H9 (cell line): ENCODE measurements around the gene TNC. TPM values are rescaled to one million over a fixed set of nuclear protein-coding genes. Genes with fewer than 3 reads are reported as not detected.

Experiments
- DNase-seq: peaks from one replicate; pipeline ENCODE4 v3.0.0-alpha.2; 2017
- H2AFZ ChIP-seq: one replicate; pipeline ENCODE4 v1.6.1; 2013; ENCODE audit warnings: mild to moderate bottlenecking, low read length, control low read depth, moderate library complexity
- H2AK5ac ChIP-seq: 2 replicates; pipeline ENCODE4 v1.6.1; 2013; ENCODE audit warnings: low read length, control low read depth, mixed read lengths; ENCODE audit not compliant: insufficient read length
- H2BK120ac ChIP-seq: one replicate; pipeline ENCODE4 v1.6.1; 2013; ENCODE audit warnings: low read depth, mild to moderate bottlenecking, low read length, control low read depth, inconsistent platforms; ENCODE audit not compliant: poor library complexity, severe bottlenecking
- H2BK12ac ChIP-seq: 2 replicates; pipeline ENCODE4 v1.6.1; 2013; ENCODE audit warnings: low read length, control low read depth, mixed read lengths, low read depth; ENCODE audit not compliant: insufficient read length
- H2BK15ac ChIP-seq: 2 replicates; pipeline ENCODE4 v1.6.1; 2013; ENCODE audit warnings: low read depth, low read length, control low read depth
- H2BK20ac ChIP-seq: one replicate; pipeline ENCODE4 v1.6.1; 2013; ENCODE audit warnings: low read depth, mild to moderate bottlenecking, low read length, control low read depth, inconsistent platforms; ENCODE audit not compliant: poor library complexity, severe bottlenecking
- H2BK5ac ChIP-seq: 2 replicates; pipeline ENCODE4 v1.6.1; 2013; ENCODE audit warnings: low read length, control low read depth, mixed read lengths; ENCODE audit not compliant: insufficient read length
- H3K14ac ChIP-seq: 2 replicates; pipeline ENCODE4 v1.6.1; 2013; ENCODE audit warnings: low read length, control low read depth; ENCODE audit not compliant: insufficient read depth
- H3K18ac ChIP-seq: 2 replicates; pipeline ENCODE4 v1.6.1; 2013; ENCODE audit warnings: low read depth, mild to moderate bottlenecking, mixed read lengths, low read length, control low read depth; ENCODE audit not compliant: insufficient read length
- H3K23ac ChIP-seq: 2 replicates; pipeline ENCODE4 v1.6.1; 2013; ENCODE audit warnings: low read length, control low read depth, mixed read lengths, low read depth; ENCODE audit not compliant: insufficient read length
- H3K23me2 ChIP-seq: 2 replicates; pipeline ENCODE4 v1.6.1; 2013; ENCODE audit warnings: low read depth, mild to moderate bottlenecking, mixed read lengths, low read length, control low read depth; ENCODE audit not compliant: insufficient read length, poor library complexity, severe bottlenecking
- H3K27ac ChIP-seq: 2 replicates; pipeline ENCODE4 v1.5.1; 2013; ENCODE audit warnings: low read length, control low read depth, mixed read lengths, low read depth; ENCODE audit not compliant: insufficient read length
- H3K27me3 ChIP-seq: 2 replicates; pipeline ENCODE4 v1.6.1; 2013; ENCODE audit warnings: low read length, control low read depth, inconsistent platforms; ENCODE audit not compliant: insufficient read depth
- H3K4ac ChIP-seq: 2 replicates; pipeline ENCODE4 v1.6.1; 2013; ENCODE audit warnings: low read depth, mild to moderate bottlenecking, control low read depth, inconsistent platforms, low read length, moderate library complexity
- H3K4me1 ChIP-seq: 2 replicates; pipeline ENCODE4 v1.6.1; 2013; ENCODE audit warnings: low read length, control low read depth, inconsistent platforms; ENCODE audit not compliant: insufficient read depth
- H3K4me2 ChIP-seq: 2 replicates; pipeline ENCODE4 v1.6.1; 2013; ENCODE audit warnings: low read length, control low read depth, mixed read lengths; ENCODE audit not compliant: insufficient read length, insufficient read depth
- H3K56ac ChIP-seq: 2 replicates; pipeline ENCODE4 v1.6.1; 2013; ENCODE audit warnings: low read depth, mild to moderate bottlenecking, mixed read lengths, low read length, control low read depth; ENCODE audit not compliant: insufficient read length
- H3K79me1 ChIP-seq: 2 replicates; pipeline ENCODE4 v1.6.1; 2013; ENCODE audit warnings: low read depth, mild to moderate bottlenecking, moderate library complexity, low read length, control low read depth, inconsistent platforms; ENCODE audit not compliant: insufficient read depth, poor library complexity, severe bottlenecking
- H3K79me2 ChIP-seq: 2 replicates; pipeline ENCODE4 v1.6.1; 2013; ENCODE audit warnings: low read length, control low read depth, inconsistent platforms; ENCODE audit not compliant: insufficient read depth
- H3K9ac ChIP-seq: 2 replicates; pipeline ENCODE4 v1.6.1; 2013; ENCODE audit warnings: low read length, control low read depth, mixed read lengths; ENCODE audit not compliant: insufficient read length; ENCODE audit errors: extremely low read depth
- H3K9me3 ChIP-seq: one replicate; pipeline ENCODE4 v1.6.1; 2013; ENCODE audit warnings: low read depth, low read length, inconsistent platforms; ENCODE audit not compliant: control insufficient read depth
- H3T11ph ChIP-seq: one replicate; pipeline ENCODE4 v1.6.1; 2013; ENCODE audit warnings: mild to moderate bottlenecking, low read length, control low read depth, inconsistent platforms
- H4K20me1 ChIP-seq: one replicate; pipeline ENCODE4 v1.6.1; 2013; ENCODE audit not compliant: control insufficient read depth, insufficient read length, insufficient read depth
- H4K5ac ChIP-seq: 2 replicates; pipeline ENCODE4 v1.6.1; 2013; ENCODE audit warnings: low read depth, mild to moderate bottlenecking, mixed read lengths, low read length, control low read depth; ENCODE audit not compliant: insufficient read length
- H4K8ac ChIP-seq: replicated peaks from 2 replicates; pipeline ENCODE4 v1.6.1; 2013; ENCODE audit warnings: low read length, control low read depth, mixed read lengths, low read depth; ENCODE audit not compliant: insufficient read length
- H4K91ac ChIP-seq: 2 replicates; pipeline ENCODE4 v1.6.1; 2013; ENCODE audit warnings: low read depth, mild to moderate bottlenecking, moderate library complexity, mixed read lengths, low read length, control low read depth; ENCODE audit not compliant: insufficient read length
- H3K27ac Mint-ChIP-seq, 3 experiments: 2 replicates in 2 of 3; 3 replicates in 1 of 3; pipeline ENCODE4 v1.8.0; 2020 to 2021; ENCODE audit warnings: mixed read lengths in 3 of 3, mild to moderate bottlenecking in 1 of 3, moderate library complexity in 1 of 3
- H3K27me3 Mint-ChIP-seq: 2 replicates; pipeline ENCODE4 v1.8.0; 2021; ENCODE audit warnings: low read depth, mild to moderate bottlenecking, moderate library complexity, mixed read lengths
- H3K36me3 Mint-ChIP-seq, 3 experiments: 2 replicates in 2 of 3; 3 replicates in 1 of 3; pipeline ENCODE4 v1.8.0; 2020 to 2021; ENCODE audit warnings: low read depth in 3 of 3, mixed read lengths in 3 of 3; ENCODE audit not compliant: insufficient read depth in 1 of 3
- H3K4me1 Mint-ChIP-seq, 2 experiments: 2 replicates each; pipeline ENCODE4 v1.8.0; 2020; ENCODE audit warnings: mixed read lengths in 2 of 2
- H3K4me3 Mint-ChIP-seq, 2 experiments: 2 replicates in 1 of 2; 3 replicates in 1 of 2; pipeline ENCODE4 v1.8.0; 2020 to 2021; ENCODE audit warnings: mild to moderate bottlenecking in 2 of 2, mixed read lengths in 2 of 2, moderate library complexity in 1 of 2
- H3K9me3 Mint-ChIP-seq, 2 experiments: 2 replicates in 1 of 2; 3 replicates in 1 of 2; pipeline ENCODE4 v1.8.0; 2020; ENCODE audit warnings: mild to moderate bottlenecking in 2 of 2, mixed read lengths in 2 of 2, moderate library complexity in 1 of 2
- WGBS: extraction: QIAGEN DNeasy Blood & Tissue Kit; methylation state at CpG from one replicate; pipeline ENCODE4 v1.1.7; 2013; ENCODE audit warnings: missing lambda C conversion rate, low lambda C conversion rate, mixed read lengths; ENCODE audit not compliant: insufficient read length; ENCODE audit errors: extremely low coverage; 5-methylcytosine and 5-hydroxymethylcytosine counted together
- total RNA-seq: library from RNA; stranded (reverse); gene quantifications from 2 replicates; pipeline ENCODE4 v1.2.1, GENCODE V29; 2021
- TF ChIP-seq, protein P1 (sequence below): fragments of 200-600 bp; sonication (generic); conservative IDR thresholded peaks from 3 replicates; pipeline ENCODE4 v1.8.0; 2021; ENCODE audit warnings: antibody characterized with exemption, mild to moderate bottlenecking

Gene TNC
- total RNA-seq, 1 experiment from 2014 or later = 0.63 TPM

DNA sequence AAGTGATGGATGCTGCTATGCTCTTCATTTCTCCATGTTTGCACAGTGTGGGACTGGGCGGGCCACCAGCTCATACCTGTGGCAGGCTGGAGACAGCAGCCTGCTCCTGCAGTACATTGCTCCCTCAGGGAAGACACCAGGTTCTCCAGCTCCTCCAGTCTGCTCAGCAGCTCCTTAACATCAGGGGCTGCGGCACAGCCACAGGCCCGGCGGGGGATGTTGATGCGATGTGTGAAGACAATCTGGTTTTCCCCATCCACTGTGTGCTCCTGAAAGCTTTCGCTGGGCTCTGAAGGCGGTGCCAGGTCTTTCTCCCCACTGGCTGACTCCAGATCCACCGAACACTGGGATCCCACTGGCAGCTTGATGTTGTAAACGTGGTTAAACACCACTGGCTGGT lies 27.5 kb downstream of the TNC start:
- Histone ChIP-seq H3K4ac (no peak overlapping the region), H4K91ac (no peak overlapping the region), H3K9ac (no peak overlapping the region), H3K27me3 (no peaks in the 10 kb centered on the region), H3K9me3 (no peaks in the 10 kb centered on the region), H2BK5ac (no peak overlapping the region), H3K4me2 (no peak overlapping the region), H3K14ac (no peak overlapping the region), H2BK20ac (no peak overlapping the region), H3K56ac (no peak overlapping the region), H2BK12ac (no peak overlapping the region), H4K20me1 (no peaks in the 10 kb centered on the region), H3K23me2 (no peaks in the 10 kb centered on the region), H2BK15ac (no peak overlapping the region), H3K4me1 (no peaks in the 10 kb centered on the region), H3K27ac (no peak overlapping the region), H2AK5ac (no peak overlapping the region), H4K8ac (no peak overlapping the region), H3K18ac (no peak overlapping the region), H3K23ac (no peak overlapping the region), H4K5ac (no peak overlapping the region), H3K79me2 (no peaks in the 10 kb centered on the region), H2AFZ (no peak overlapping the region), H3T11ph (no peak overlapping the region), H3K79me1 (no peaks in the 10 kb centered on the region), H2BK120ac (no peak overlapping the region)
- no peaks in the 10 kb centered on the region; a peak in 1 of 5 replicates for H3K9me3 Mint-ChIP-seq
- H3K36me3 Mint-ChIP-seq = no peaks in the 10 kb centered on the region
- no CpG with 5 or more reads among the region's 9 CpGs for WGBS
- TF ChIP-seq, protein P1, sequence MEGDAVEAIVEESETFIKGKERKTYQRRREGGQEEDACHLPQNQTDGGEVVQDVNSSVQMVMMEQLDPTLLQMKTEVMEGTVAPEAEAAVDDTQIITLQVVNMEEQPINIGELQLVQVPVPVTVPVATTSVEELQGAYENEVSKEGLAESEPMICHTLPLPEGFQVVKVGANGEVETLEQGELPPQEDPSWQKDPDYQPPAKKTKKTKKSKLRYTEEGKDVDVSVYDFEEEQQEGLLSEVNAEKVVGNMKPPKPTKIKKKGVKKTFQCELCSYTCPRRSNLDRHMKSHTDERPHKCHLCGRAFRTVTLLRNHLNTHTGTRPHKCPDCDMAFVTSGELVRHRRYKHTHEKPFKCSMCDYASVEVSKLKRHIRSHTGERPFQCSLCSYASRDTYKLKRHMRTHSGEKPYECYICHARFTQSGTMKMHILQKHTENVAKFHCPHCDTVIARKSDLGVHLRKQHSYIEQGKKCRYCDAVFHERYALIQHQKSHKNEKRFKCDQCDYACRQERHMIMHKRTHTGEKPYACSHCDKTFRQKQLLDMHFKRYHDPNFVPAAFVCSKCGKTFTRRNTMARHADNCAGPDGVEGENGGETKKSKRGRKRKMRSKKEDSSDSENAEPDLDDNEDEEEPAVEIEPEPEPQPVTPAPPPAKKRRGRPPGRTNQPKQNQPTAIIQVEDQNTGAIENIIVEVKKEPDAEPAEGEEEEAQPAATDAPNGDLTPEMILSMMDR = no peak
- no peak overlapping the region for H3K4me3 Mint-ChIP-seq
- peaks cover 50% of the 10 kb centered on the region for H3K27me3 Mint-ChIP-seq
- H3K27ac Mint-ChIP-seq = no peak overlapping the region; a peak in 1 of 7 replicates
- H3K4me1 Mint-ChIP-seq = peaks cover 18 to 23% of the 10 kb centered on the region in 2 experiments
- DNase-seq = no peak
